ENCODE data around the gene NCAPH2. TPM values are rescaled to one million over a fixed set of nuclear protein-coding genes. Genes with fewer than 3 reads are reported as not detected.
A peak's percentile ranks its signal among the peaks of the same experiment; 100 is the strongest.

NCAPH2 gene
- total and polyA plus RNA-seq, 2 of the 8 experiments (the other 6 are each of a cell fraction or from before 2014, with no cell fraction given): 62.2 to 81.6 TPM

- H3K27me3 ChIP-seq (replicated peaks in 1 of 4; ENCODE audit: control insufficient read depth in 3 of 4, extremely low read depth in 1 of 4, insufficient read depth in 3 of 4, low read length in 3 of 4): peaks cover 15 to 31% (median 24%) of the 10 kb centered on the region in 4 experiments
- no peak overlapping the region for H3K4ac ChIP-seq (replicated peaks; ENCODE audit: insufficient read length, low read depth, low read length)
- H3K9me3 ChIP-seq (ENCODE audit: insufficient read depth in 2 of 2, low read depth in 1 of 2, low read length in 1 of 2): no peaks in the 10 kb centered on the region
- H2BK12ac ChIP-seq (ENCODE audit: low read depth, low read length): no peak overlapping the region
- H2BK120ac ChIP-seq (replicated peaks; ENCODE audit: low read depth, low read length): no peak overlapping the region
- no peak overlapping the region for H3K23ac ChIP-seq (ENCODE audit: insufficient read length)
- H3K18ac ChIP-seq (ENCODE audit: extremely low read depth, low read length): no peak overlapping the region
- H3K27ac ChIP-seq (ENCODE audit: low read depth, low read length): no peak overlapping the region
- H2AK5ac ChIP-seq (ENCODE audit: low read depth, low read length): no peak overlapping the region
- H2BK15ac ChIP-seq (ENCODE audit: low read length): no peak overlapping the region
- ChIA-PET CTCF (ENCODE audit: partially characterized antibody) (interaction anchor here (1.0 to 3.4 kb wide), 9 partner anchors 10 to 201 kb away, joined by 3 to 36 read pairs (median 6); partner anchors contain the start of genes KLHDC7B and SYCE3), POLR2A (ENCODE audit: partially characterized antibody) (interaction anchor here (1.1 to 3.0 kb wide), 9 partner anchors 8 to 84 kb away, joined by 3 to 32 read pairs (median 4); partner anchors contain the start of genes LMF2, NCAPH2 and SYCE3)
- H3K36me3 ChIP-seq (ENCODE audit: control insufficient read depth in 2 of 4, insufficient read depth in 4 of 4, low read length in 3 of 4): peaks cover 4 to 16% (median 12%) of the 10 kb centered on the region in 4 experiments; a peak in 7 of 8 replicates
- H4K20me1 ChIP-seq (replicated peaks in 1 of 2; ENCODE audit: control insufficient read depth in 1 of 2, insufficient read depth in 2 of 2, low read length in 2 of 2): peaks cover 5 to 25% of the 10 kb centered on the region in 2 experiments
- H3K4me2 ChIP-seq (ENCODE audit: insufficient read depth in 1 of 2, low read depth in 2 of 2, low read length in 2 of 2): peak overlapping the region; percentile 70 to 88
- H3K4me3 ChIP-seq (ENCODE audit: extremely low read depth in 1 of 4, insufficient read depth in 2 of 4, low read depth in 3 of 4, low read length in 4 of 4): peak overlapping the region; percentile 63 to 78 (median 67)
- H4K91ac ChIP-seq (replicated peaks; ENCODE audit: insufficient read length, low read length): no peak overlapping the region
- peak overlapping the region in 2 of 4 experiments; percentile 6 to 68; a peak in 3 of 7 replicates for H3K9ac ChIP-seq (replicated peaks in 1 of 4; ENCODE audit: extremely low read depth in 1 of 4, low read depth in 3 of 4, low read length in 3 of 4)
- no peak for DNase-seq (ENCODE audit: low read depth in 1 of 2, low spot score in 2 of 2)
- H3K79me2 ChIP-seq (ENCODE audit: control insufficient read depth in 1 of 2, insufficient read depth in 2 of 2, low read length in 2 of 2): no peaks in the 10 kb centered on the region
- WGBS, 2 experiments (ENCODE audit: extremely low coverage in 1 of 2, insufficient coverage in 1 of 2, insufficient read length in 1 of 2, insufficient replicate concordance in 2 of 2, low coverage in 1 of 2, low lambda C conversion rate in 2 of 2, missing lambda C conversion rate in 1 of 2): 42% methylated on average over 13 of the region's 19 CpGs; no CpG with 5 or more reads in 1 of the 2 experiments
- H4K8ac ChIP-seq (ENCODE audit: extremely low read depth, insufficient read depth, low read length): peak overlapping the region; percentile 45; the same call in 1 of the 2 replicates
- H2BK20ac ChIP-seq (ENCODE audit: low read length): no peak overlapping the region
- no peaks in the 10 kb centered on the region for H3K79me1 ChIP-seq (ENCODE audit: low read depth, low read length)
- peaks cover 0 to 11% (median 6%) of the 10 kb centered on the region in 4 experiments; a peak in 5 of 7 replicates for H3K4me1 ChIP-seq (replicated peaks in 1 of 4; ENCODE audit: control insufficient read depth in 3 of 4, insufficient read depth in 4 of 4, low read length in 3 of 4)
- no peak overlapping the region for H3K56ac ChIP-seq (replicated peaks; ENCODE audit: insufficient read length, low read depth, low read length)
- no peak overlapping the region for H3K14ac ChIP-seq (ENCODE audit: insufficient read length)
- peaks cover 17% of the 10 kb centered on the region; the same call in 1 of the 2 replicates for H3K23me2 ChIP-seq (ENCODE audit: low read depth, low read length)
- no peak for FAIRE-seq
- H2BK5ac ChIP-seq (ENCODE audit: low read depth, low read length): no peak overlapping the region
- no peak overlapping the region for H2AFZ ChIP-seq (ENCODE audit: low read length)
- H4K5ac ChIP-seq (ENCODE audit: insufficient read length, low read depth, low read length): no peak overlapping the region
- TF ChIP-seq SRF (IDR thresholded peaks at IDR 0.05; ENCODE audit: low read depth, low read length): no peak
- TF ChIP-seq, protein P1, sequence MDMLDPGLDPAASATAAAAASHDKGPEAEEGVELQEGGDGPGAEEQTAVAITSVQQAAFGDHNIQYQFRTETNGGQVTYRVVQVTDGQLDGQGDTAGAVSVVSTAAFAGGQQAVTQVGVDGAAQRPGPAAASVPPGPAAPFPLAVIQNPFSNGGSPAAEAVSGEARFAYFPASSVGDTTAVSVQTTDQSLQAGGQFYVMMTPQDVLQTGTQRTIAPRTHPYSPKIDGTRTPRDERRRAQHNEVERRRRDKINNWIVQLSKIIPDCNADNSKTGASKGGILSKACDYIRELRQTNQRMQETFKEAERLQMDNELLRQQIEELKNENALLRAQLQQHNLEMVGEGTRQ (IDR thresholded peaks at IDR 0.05; ENCODE audit: low read length): no peak
- TF ChIP-seq TBP (IDR thresholded peaks at IDR 0.05; ENCODE audit: low read depth, low read length): no peak
- no peak; the same call in 1 of the 2 replicates for TF ChIP-seq POLR2AphosphoS5 (IDR thresholded peaks at IDR 0.05; ENCODE audit: low read depth, low read length)
- no peak for TF ChIP-seq ZNF274 (IDR thresholded peaks at IDR 0.05; ENCODE audit: borderline replicate concordance, extremely low read depth, low read length)
- no peak for TF ChIP-seq BRCA1 (IDR thresholded peaks at IDR 0.05; ENCODE audit: low read depth, low read length)
- TF ChIP-seq YY1 (IDR thresholded peaks at IDR 0.05; ENCODE audit: low read depth, low read length): no peak
- TF ChIP-seq CEBPB (IDR thresholded peaks at IDR 0.05; ENCODE audit: low read depth, low read length): no peak
- no peak for TF ChIP-seq RXRA (IDR thresholded peaks at IDR 0.05; ENCODE audit: insufficient read depth, low read depth, low read length)
- no peak for TF ChIP-seq CHD2 (IDR thresholded peaks at IDR 0.05; ENCODE audit: low read length)
- TF ChIP-seq SUZ12 (IDR thresholded peaks at IDR 0.05; ENCODE audit: low read length): no peak
- no peak for TF ChIP-seq EGR1 (IDR thresholded peaks at IDR 0.05; ENCODE audit: borderline replicate concordance, low read depth, low read length)
- no peak for TF ChIP-seq TAF7 (optimal IDR thresholded peaks at IDR 0.05; ENCODE audit: borderline replicate concordance, low read depth, low read length)
Measured at GRCh38 chr22:50524676-50525103, 16.7 kb downstream of the NCAPH2 start.

All from H1 (cell line).